Measurements from ENCODE around the gene LRP1B.

Gene LRP1B

DNA sequence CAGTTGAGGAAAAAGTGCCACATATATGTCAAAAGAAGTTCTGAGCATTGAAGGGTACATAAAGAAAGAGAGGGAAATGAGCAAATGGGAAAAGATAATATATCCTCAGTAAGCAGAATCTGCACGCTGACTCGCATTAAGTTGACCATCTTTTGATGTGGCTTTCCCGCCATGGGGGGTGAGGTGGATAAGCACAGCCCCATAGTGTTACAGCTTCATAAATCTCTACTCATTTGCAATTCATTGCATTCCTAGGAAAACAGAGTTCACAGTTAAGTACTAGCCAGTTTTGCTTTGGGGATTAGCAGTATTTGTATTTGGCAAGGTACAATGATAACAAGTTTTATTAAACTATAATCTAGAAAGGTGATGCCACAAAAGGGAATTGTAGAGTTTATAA is 814.2 kb downstream of the LRP1B start:
- 88% methylated on average over 3 of the region's 3 CpGs for WGBS
- H3K27ac ChIP-seq (ENCODE audit: low read depth, low read length) = no peak overlapping the region
- no peaks in the 10 kb centered on the region for H3K4me1 ChIP-seq (ENCODE audit: insufficient read depth, low read length)
- H3K36me3 ChIP-seq (ENCODE audit: insufficient read depth, low read length) = no peaks in the 10 kb centered on the region
- no peaks in the 10 kb centered on the region for H3K27me3 ChIP-seq (ENCODE audit: insufficient read depth, low read length)
- H3K9ac ChIP-seq (ENCODE audit: low read depth, low read length) = no peak overlapping the region
- H3K9me3 ChIP-seq (ENCODE audit: insufficient read depth, low read depth, low read length) = no peaks in the 10 kb centered on the region
- H3K4me3 ChIP-seq (ENCODE audit: low read length) = no peak overlapping the region

DNA sequence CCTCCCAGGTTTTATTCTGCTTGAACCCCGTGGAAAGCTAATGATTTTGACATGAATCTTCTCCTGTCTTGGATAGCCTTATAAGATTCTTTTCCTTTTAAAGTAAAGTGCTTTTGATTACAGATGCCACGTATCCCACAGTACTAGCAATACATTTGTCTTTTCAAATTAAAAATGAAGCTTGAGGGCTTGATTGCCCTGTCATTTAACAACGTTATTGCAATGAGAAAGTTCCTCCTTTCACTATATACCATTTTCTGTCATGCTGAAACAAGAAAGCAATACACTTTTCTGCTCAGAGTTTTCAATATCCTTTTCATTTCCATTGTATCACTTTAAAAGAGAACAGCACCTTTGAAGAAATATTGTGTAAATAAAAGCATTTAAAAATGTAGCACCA is 814.7 kb downstream of the LRP1B start:
- no peaks in the 10 kb centered on the region for H3K4me1 ChIP-seq (ENCODE audit: insufficient read depth, low read length)
- H3K9me3 ChIP-seq (ENCODE audit: insufficient read depth, low read depth, low read length) = no peaks in the 10 kb centered on the region
- H3K27me3 ChIP-seq (ENCODE audit: insufficient read depth, low read length) = no peaks in the 10 kb centered on the region
- 92% methylated on average over 3 of the region's 3 CpGs for WGBS
- no peak overlapping the region for H3K27ac ChIP-seq (ENCODE audit: low read depth, low read length)
- H3K4me3 ChIP-seq (ENCODE audit: low read length) = no peak overlapping the region
- no peaks in the 10 kb centered on the region for H3K36me3 ChIP-seq (ENCODE audit: insufficient read depth, low read length)
- no peak overlapping the region for H3K9ac ChIP-seq (ENCODE audit: low read depth, low read length)

DNA sequence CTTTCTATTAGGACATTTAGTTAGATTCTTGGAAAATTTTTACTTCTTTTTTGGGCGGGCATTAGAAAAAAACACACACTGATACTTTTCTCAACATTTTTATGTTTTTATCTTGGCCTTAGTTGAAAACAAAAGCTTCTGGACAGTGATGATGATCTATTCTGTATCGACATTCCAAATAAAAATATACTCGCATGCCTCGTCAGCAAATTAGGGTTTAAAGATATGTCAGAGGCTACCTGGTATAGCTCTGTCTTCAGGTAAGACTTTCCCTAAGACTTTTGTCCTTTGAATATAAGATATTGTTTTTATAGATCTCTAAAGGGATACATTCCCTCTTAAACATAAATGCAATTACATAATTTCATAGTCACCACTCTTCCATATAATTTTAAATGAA is 816.8 kb downstream of the LRP1B start:
- Histone ChIP-seq H3K27me3 (ENCODE audit: insufficient read depth, low read length) (no peaks in the 10 kb centered on the region), H3K9ac (ENCODE audit: low read depth, low read length) (no peak overlapping the region), H3K9me3 (ENCODE audit: insufficient read depth, low read depth, low read length) (no peaks in the 10 kb centered on the region), H3K4me3 (ENCODE audit: low read length) (no peak overlapping the region), H3K4me1 (ENCODE audit: insufficient read depth, low read length) (no peaks in the 10 kb centered on the region), H3K36me3 (ENCODE audit: insufficient read depth, low read length) (no peaks in the 10 kb centered on the region), H3K27ac (ENCODE audit: low read depth, low read length) (no peak overlapping the region)
- 96% methylated on average over 3 of the region's 4 CpGs for WGBS

DNA sequence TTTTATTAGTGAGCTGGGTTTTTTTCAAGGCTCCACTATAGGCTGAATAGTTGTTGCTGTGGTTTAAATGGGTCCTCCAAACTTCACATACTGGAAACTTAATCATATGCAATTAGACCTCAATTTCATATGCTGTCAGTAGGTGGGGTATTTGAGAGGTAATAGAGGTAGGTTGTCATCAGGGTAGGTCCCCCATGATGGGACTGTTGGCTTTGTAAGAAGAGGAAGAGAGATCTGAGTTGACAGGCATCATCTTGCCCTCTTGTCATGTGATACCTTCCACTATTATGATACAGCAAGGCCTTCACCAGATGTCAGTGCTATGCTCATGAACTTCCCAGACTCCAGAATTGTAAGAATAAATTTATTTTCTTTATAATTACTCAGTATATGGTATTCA is 819.4 kb downstream of the LRP1B start:
- Histone ChIP-seq H3K4me1 (ENCODE audit: insufficient read depth, low read length) (no peaks in the 10 kb centered on the region), H3K27me3 (ENCODE audit: insufficient read depth, low read length) (no peaks in the 10 kb centered on the region), H3K9me3 (ENCODE audit: insufficient read depth, low read depth, low read length) (no peaks in the 10 kb centered on the region), H3K4me3 (ENCODE audit: low read length) (no peak overlapping the region), H3K36me3 (ENCODE audit: insufficient read depth, low read length) (no peaks in the 10 kb centered on the region), H3K27ac (ENCODE audit: low read depth, low read length) (no peak overlapping the region), H3K9ac (ENCODE audit: low read depth, low read length) (no peak overlapping the region)

DNA sequence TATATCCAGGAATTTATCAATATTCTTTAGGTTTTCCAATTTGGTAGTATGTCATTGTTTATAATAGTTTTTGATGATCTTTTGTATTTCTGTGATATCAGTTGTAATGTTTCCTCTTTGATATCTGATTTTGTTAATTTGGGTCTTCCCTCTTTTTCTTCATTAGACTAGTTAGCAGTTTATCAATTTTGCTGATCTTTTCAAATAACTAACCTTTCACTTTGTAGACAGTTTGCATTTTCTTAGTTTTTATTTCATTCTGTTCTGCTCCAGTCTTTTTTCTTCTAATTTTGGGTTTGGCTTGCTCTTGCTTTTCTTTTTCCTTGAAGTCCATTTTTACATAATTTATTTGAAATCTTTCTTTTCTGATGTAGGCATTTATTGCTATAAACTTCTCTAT is 824.4 kb downstream of the LRP1B start:
- no peaks in the 10 kb centered on the region for H3K27me3 ChIP-seq (ENCODE audit: insufficient read depth, low read length)
- no peaks in the 10 kb centered on the region for H3K36me3 ChIP-seq (ENCODE audit: insufficient read depth, low read length)
- H3K4me3 ChIP-seq (ENCODE audit: low read length) = no peak overlapping the region
- H3K9ac ChIP-seq (ENCODE audit: low read depth, low read length) = no peak overlapping the region
- no peaks in the 10 kb centered on the region for H3K4me1 ChIP-seq (ENCODE audit: insufficient read depth, low read length)
- no peak overlapping the region for H3K27ac ChIP-seq (ENCODE audit: low read depth, low read length)
- H3K9me3 ChIP-seq (ENCODE audit: insufficient read depth, low read depth, low read length) = no peaks in the 10 kb centered on the region

DNA sequence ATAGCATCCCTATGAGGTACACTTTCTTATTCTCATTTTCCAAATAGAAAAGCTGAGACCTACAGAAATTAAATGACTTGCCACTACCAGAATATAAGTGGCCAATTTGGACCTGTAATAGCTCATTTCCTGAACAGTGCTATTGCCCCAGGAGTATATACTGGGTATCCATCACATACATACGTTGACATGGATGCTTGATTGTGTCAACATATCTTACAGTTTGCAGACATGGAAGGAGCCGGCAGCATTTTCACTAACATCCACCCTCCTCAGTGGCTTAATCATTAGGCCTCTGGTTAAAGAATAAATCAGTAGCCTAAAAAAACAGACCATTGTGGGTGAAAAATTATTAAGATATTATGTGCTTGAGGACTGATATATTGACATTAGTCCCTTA is 829.3 kb downstream of the LRP1B start:
- WGBS = 87% methylated on average over 2 of the region's 2 CpGs
- Histone ChIP-seq H3K27ac (ENCODE audit: low read depth, low read length) (no peak overlapping the region), H3K4me1 (ENCODE audit: insufficient read depth, low read length) (no peaks in the 10 kb centered on the region), H3K9ac (ENCODE audit: low read depth, low read length) (no peak overlapping the region), H3K9me3 (ENCODE audit: insufficient read depth, low read depth, low read length) (no peaks in the 10 kb centered on the region), H3K27me3 (ENCODE audit: insufficient read depth, low read length) (no peaks in the 10 kb centered on the region), H3K4me3 (ENCODE audit: low read length) (no peak overlapping the region), H3K36me3 (ENCODE audit: insufficient read depth, low read length) (no peaks in the 10 kb centered on the region)

DNA sequence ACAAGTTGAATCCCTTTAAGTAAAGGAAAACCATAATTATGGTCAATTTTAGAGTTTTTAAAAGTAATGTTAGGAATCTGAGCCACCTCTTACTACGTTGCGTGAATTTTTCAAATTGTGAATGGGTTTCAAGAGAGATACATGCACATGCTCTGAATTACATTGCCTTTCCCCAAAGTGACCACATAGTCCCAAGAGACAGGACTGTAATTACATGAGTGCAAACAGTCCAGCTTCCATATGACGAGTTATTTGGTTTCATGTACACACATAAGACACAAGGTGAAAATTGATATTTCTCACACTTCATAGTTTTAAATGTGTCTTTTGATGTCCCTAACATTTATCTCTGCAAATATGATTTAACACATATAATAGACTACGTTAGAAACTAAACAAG is 850.8 kb downstream of the LRP1B start:
- Histone ChIP-seq H3K4me3 (ENCODE audit: low read length) (no peak overlapping the region), H3K36me3 (ENCODE audit: insufficient read depth, low read length) (no peaks in the 10 kb centered on the region), H3K9ac (ENCODE audit: low read depth, low read length) (no peak overlapping the region), H3K27me3 (ENCODE audit: insufficient read depth, low read length) (no peaks in the 10 kb centered on the region), H3K4me1 (ENCODE audit: insufficient read depth, low read length) (no peaks in the 10 kb centered on the region), H3K9me3 (ENCODE audit: insufficient read depth, low read depth, low read length) (no peaks in the 10 kb centered on the region), H3K27ac (ENCODE audit: low read depth, low read length) (no peak overlapping the region)
- WGBS = 93% methylated on average over 3 of the region's 4 CpGs

DNA sequence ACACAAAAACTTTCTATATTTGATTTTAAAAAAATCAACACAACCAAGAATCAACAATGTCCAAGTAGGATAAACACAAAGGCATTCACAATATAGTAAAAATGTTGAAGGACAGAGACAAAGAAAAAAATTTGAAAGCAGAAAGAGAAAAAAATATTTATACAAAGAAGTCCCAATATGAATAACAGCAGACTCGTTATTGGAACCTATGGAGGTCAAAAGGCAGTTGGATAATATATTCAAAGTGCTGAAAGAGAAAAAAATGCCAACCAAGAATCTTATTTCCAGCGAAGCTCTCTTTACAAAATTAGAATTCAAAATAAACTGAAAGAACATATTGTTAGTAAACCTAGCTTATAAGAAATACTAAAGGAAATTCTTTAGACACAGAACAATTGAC is 859.5 kb downstream of the LRP1B start:
- no CpG with 5 or more reads among the region's 2 CpGs for WGBS
- Histone ChIP-seq H3K4me1 (ENCODE audit: insufficient read depth, low read length) (no peaks in the 10 kb centered on the region), H3K4me3 (ENCODE audit: low read length) (no peak overlapping the region), H3K9me3 (ENCODE audit: insufficient read depth, low read depth, low read length) (peaks cover 18% of the 10 kb centered on the region), H3K27me3 (ENCODE audit: insufficient read depth, low read length) (no peaks in the 10 kb centered on the region), H3K36me3 (ENCODE audit: insufficient read depth, low read length) (no peaks in the 10 kb centered on the region), H3K27ac (ENCODE audit: low read depth, low read length) (no peak overlapping the region), H3K9ac (ENCODE audit: low read depth, low read length) (no peak overlapping the region)

DNA sequence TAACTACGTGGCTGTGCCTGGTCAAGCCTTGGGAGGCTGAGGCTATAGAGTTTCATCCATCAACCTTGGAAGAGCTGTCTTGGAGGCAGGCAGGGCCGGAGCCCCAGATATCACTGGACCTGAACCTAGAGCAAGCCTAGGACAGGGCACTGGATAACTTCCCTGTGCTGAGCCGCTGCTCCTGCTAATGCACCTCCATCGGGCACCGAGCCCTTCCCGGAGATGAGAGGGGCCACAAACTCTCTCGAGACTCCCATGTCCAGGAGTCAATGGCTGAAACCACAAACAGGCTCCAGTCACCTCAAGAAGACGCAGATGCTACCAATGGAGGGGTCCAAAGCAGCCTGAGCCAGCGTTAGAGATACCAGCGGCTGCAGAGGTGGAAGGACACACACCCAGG is 866.0 kb downstream of the LRP1B start:
- Histone ChIP-seq H3K9ac (ENCODE audit: low read depth, low read length) (no peak overlapping the region), H3K27me3 (ENCODE audit: insufficient read depth, low read length) (no peaks in the 10 kb centered on the region), H3K36me3 (ENCODE audit: insufficient read depth, low read length) (no peaks in the 10 kb centered on the region), H3K4me3 (ENCODE audit: low read length) (no peak overlapping the region), H3K27ac (ENCODE audit: low read depth, low read length) (no peak overlapping the region), H3K4me1 (ENCODE audit: insufficient read depth, low read length) (no peaks in the 10 kb centered on the region), H3K9me3 (ENCODE audit: insufficient read depth, low read depth, low read length) (no peaks in the 10 kb centered on the region)
- WGBS = 98% methylated on average over 10 of the region's 10 CpGs

DNA sequence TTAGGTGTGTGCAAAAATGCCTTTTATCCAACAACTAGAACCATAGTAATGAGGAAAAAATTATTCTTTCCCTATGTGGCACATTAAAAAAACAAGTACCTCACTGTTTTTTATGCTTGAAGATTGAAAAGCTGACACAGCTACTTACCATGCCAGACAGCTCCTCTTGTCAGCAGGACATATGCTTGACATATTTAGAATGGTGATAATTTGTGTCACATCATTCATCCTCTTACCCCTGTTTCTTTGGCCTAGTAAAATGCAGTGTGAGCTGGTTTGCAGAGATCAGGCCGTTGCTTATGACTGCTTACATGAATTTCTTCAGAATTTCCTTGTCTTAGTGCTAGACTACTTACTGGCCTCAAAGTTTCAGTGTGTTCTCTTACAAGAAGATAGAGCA is 869.9 kb downstream of the LRP1B start:
- Histone ChIP-seq H3K27ac (ENCODE audit: low read depth, low read length) (no peak overlapping the region), H3K36me3 (ENCODE audit: insufficient read depth, low read length) (no peaks in the 10 kb centered on the region), H3K4me3 (ENCODE audit: low read length) (no peak overlapping the region), H3K9ac (ENCODE audit: low read depth, low read length) (no peak overlapping the region), H3K9me3 (ENCODE audit: insufficient read depth, low read depth, low read length) (no peaks in the 10 kb centered on the region), H3K27me3 (ENCODE audit: insufficient read depth, low read length) (no peaks in the 10 kb centered on the region), H3K4me1 (ENCODE audit: insufficient read depth, low read length) (no peaks in the 10 kb centered on the region)
- 93% methylated on average over 1 of the region's 1 CpG for WGBS

DNA sequence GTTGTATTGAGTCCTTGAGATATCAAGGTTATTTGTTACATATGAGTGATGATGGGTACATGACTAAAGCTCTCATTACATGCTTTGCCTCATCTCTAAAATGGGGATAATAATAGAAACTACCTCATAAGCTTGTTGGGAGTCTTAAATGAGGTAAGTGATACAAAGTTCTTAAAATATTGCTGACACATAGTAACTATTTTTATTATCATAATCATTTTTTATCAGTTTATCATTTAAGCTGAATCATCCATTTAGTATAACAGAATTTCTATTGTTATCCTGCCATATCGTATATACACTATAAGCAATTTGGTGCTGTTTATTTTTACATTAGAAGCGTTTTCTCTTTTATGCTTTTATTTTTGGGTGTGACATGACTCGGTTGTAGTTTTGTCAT is 871.1 kb downstream of the LRP1B start:
- no peak overlapping the region for H3K27ac ChIP-seq (ENCODE audit: low read depth, low read length)
- H3K9me3 ChIP-seq (ENCODE audit: insufficient read depth, low read depth, low read length) = no peaks in the 10 kb centered on the region
- H3K4me1 ChIP-seq (ENCODE audit: insufficient read depth, low read length) = no peaks in the 10 kb centered on the region
- no peaks in the 10 kb centered on the region for H3K27me3 ChIP-seq (ENCODE audit: insufficient read depth, low read length)
- no peak overlapping the region for H3K9ac ChIP-seq (ENCODE audit: low read depth, low read length)
- 100% methylated on average over 2 of the region's 3 CpGs for WGBS
- H3K4me3 ChIP-seq (ENCODE audit: low read length) = no peak overlapping the region
- no peaks in the 10 kb centered on the region for H3K36me3 ChIP-seq (ENCODE audit: insufficient read depth, low read length)

DNA sequence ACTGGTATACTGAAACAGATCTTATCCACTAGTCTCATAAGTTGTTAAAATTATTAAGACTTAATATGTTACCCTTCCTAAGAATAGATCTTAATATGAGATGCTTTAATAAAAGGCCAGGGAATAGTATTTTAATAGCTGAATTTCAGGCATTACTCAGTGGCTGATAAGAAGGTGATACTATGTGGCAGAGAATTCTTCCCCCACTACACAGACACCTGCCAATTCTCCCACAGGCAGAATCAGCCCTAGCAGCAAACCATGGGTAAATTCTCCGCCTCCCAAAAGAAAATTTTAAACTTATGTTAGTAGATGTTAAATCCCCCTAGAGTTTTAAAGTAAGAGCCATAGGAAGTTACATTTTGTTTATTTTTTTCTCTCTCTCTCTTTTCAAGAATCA is 888.8 kb downstream of the LRP1B start:
- Histone ChIP-seq H3K4me1 (ENCODE audit: insufficient read depth, low read length) (no peaks in the 10 kb centered on the region), H3K9me3 (ENCODE audit: insufficient read depth, low read depth, low read length) (no peaks in the 10 kb centered on the region), H3K36me3 (ENCODE audit: insufficient read depth, low read length) (no peaks in the 10 kb centered on the region), H3K27ac (ENCODE audit: low read depth, low read length) (no peak overlapping the region), H3K27me3 (ENCODE audit: insufficient read depth, low read length) (no peaks in the 10 kb centered on the region), H3K4me3 (ENCODE audit: low read length) (no peak overlapping the region), H3K9ac (ENCODE audit: low read depth, low read length) (no peak overlapping the region)
- WGBS = no CpG with 5 or more reads among the region's 1 CpG

All from HUES64 (cell line).